HG02571 (cell line): ENCODE results near the gene ZFC3H1.
"Not testable (repeated sequence)": the region's sequence is repeated elsewhere in the genome, so short reads cannot be mapped to it uniquely, and the experiment has no call there.

Source experiments
- ATAC-seq: cut with Tn5 transposase; IDR thresholded peaks from one replicate; pipeline ENCODE4 v1.9.1; 2021; ENCODE audit warnings: mild to moderate bottlenecking, moderate library complexity; ENCODE audit not compliant: unreplicated experiment

Gene ZFC3H1

DNA sequence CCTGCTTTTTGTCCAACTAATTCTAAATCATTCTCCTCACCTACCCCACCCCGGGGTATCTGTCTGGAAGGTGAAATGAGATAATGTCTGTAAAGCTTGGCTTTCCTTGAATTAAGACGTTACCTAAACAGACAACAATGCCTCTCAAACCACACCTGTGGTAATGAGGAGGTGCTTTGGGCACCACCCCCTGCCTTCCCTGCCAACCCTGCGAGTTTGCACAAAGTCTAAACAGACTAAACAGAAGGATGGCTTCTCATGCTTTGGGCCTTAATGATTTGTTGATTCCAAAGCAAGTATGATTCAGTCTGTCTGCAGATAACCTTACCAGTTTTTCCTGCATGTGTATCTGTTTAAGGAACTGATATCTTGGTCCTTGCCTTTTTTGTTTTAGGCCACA lies 82.4 kb downstream of the ZFC3H1 start:
- no peak for ATAC-seq

DNA sequence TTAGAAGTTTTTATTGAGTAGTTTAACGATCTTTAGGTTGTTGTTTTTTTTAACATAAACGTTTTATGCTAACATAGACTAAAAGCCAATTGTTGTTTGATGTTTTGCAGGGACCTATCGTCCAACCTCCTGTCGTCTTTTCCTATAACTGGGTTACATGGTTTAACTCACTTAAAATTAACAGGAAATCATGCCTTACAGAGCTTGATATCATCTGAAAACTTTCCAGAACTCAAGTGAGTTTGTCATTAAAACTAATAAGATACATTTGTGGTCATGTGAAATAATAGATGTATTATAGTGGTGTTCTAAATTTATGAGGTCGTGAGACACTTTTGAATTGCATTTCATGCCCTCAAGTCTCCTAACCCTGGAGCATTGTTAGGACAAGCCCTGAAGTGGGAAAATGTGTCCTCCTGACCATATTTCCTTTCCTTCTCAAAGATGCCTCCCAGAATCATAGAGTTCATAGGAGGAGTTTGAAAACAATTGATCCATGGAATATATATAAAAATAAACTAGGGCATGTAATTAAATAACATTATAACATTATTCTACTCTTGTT lies 84.9 kb downstream of the ZFC3H1 start:
- no peak for ATAC-seq

DNA sequence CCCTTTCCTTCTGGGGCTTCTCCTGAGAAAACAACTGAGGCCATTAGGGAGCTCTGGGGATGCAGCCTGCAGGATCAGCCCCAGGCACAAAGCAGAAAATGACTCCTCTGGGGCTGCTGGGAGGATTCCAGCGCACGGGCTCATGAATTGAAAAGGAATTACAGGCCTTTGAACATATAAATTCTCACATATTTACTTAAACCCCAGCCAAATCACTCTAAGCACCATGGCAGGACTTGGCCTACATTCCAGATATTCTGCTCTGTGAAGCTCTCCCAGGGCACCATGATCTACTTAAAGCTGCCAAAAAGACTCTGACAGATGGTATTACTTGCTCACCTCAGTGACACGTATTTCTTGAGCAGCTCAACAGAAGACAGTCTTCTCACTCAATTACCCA lies 87.2 kb downstream of the ZFC3H1 start:
- no peak for ATAC-seq

DNA sequence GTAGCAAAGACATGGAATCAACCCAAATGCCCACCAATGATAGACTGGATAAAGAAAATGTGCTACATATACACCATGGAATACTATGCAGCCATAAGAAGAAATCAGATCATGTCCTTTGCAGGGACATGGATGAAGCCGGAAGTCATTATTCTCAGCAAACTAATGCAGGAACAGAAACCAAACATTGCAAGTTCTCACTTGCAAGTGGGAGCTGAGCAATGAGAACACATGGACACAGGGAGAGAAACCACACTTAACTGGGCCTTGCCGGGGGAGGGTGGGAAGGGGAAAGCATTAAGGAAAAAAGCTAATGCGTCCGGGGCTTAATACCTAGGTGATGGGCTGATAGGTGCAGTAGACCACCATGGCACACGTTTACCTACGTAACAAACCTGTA lies 93.8 kb downstream of the ZFC3H1 start:
- not testable (repeated sequence) for ATAC-seq

DNA sequence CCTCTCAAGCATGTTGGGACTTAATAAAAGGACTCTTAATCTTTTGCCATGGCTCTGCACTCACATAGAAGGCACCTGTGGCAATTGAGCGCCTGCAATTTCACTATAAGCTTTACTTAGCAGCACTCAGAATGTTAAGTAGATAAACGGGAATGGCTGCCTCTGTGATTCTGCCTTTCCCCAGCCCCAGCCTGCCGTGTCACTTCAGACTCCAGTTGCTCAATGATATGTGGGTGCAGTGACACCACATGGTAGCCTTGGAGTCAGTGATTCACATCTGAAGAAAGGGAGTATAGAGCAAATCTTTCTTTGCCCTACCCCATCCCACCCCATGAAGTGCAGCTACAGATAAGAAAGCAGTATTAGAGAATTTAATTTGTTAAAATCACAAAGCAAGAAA lies 96.1 kb downstream of the ZFC3H1 start:
- ATAC-seq, result no peak

DNA sequence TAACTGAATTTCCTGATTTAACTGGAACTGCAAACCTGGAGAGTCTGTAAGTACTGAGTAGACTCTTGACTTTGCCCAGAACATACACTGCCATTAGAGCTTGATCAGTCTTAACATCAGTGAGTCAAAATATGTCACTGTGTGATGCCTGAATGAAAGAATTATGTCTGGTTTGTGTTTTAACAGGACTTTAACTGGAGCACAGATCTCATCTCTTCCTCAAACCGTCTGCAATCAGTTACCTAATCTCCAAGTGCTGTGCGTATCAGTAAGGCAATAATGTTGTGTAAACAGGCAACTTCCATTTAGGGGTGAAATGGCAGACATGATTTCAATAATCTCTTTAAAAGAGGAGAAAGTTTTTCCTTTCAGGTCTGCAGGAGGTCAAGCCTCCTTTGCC lies 97.0 kb downstream of the ZFC3H1 start:
- no peak for ATAC-seq

DNA sequence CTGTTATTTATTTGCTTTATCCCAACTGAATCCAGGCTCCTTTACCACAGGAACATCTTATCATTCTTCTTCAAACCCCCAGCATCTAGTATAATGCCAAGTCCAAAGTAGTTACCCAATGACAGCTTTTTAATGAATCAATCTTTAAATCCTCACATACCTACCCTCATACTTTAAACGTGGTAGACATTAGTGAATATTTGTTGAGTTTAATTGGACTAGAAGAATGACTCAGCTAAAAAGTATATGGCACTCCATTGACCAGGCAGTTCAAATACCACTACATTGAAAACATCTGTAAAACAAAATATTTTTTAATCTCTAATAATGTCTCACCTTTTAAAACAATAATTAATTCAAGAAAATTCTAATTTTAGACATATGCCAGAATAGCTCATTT lies 98.1 kb downstream of the ZFC3H1 start:
- no peak for ATAC-seq

DNA sequence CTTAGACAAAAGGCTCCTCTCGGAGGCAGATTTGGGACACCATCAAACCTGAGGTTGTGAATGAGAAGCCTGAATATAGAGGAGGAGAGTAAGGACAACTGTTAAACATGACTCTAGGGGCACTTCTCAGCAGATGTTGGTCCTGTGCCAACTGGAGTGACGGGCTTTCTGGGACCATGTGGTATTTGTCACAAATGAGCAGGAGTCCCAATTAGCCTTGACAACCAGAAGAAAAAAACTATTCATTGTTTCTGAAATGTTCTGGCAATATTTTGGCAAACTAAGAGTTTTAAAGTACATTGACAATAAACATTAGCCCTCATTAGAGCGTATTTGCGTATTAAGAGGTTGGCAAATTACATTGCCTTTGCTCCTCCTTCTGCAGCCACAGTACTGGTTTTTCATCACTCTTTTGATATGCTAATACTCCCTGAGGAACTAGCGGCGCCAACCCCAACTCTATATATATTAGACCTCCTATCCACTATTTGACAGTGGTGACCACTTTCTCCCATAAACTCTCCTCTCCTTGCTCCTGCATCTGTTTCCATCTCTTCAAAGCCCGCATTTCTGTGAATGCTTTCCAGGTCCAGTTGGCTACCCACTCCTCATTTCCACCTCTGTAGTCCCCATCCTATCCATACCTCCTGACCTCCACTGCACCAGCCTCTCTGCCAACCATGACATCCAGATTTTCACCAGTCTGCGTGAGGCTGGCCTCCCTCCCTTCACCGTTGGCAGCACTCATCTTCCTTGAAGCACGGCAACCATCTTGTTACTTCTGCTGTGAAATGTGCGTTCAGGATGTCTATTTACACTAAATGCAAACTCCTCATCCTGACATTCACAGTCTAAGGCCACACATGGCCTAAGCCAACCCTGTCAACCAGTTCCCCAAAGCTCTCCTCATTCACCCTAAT lies 100.7 kb downstream of the ZFC3H1 start:
- no peak for ATAC-seq
